ENCODE data around the gene FAM200C.

DNA sequence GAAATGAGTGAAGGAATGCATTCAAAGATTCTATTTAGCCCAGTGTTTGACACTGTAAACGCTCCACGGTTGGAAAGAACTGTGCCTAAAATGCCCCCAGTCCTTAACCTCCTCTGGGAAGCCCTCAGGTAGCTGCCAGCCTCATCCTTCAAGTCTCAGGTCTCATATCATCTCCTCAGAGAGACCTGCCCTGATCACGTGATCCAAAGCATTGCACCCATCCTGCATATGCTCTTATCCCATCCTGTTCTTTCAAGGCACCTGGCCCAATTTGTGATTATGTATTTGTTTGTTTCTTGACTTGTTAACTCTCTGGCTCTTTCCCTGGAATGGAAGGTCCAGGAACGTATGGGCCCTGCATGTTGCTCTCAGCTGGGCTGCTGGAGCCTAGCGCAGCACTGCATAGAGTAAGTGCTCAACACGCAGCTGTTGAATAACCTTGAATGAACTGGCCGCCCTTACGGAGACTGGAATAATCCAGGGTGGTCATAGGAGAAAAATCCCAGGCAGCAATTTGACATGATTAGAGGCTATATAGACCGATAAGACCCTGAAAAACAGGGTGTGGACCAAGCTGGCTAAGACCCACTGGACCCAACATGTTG is 38.1 kb downstream of the FAM200C start:
- TF ChIP-seq ZNF274 (IDR thresholded peaks at IDR 0.05; ENCODE audit: low read depth, low read length): no peak
- TF ChIP-seq YY1 (IDR thresholded peaks at IDR 0.05; ENCODE audit: insufficient read depth, insufficient read length): no peak

Data from NT2/D1 (cell line).